Thyroid gland (tissue), 4 donors: ENCODE measurements around the gene PGLYRP1.

Experiments used
- POLR2A ChIP-seq, 2 donors: fragments of 450-650 bp; IDR thresholded peaks; one replicate each; pipeline ENCODE4 v1.6.1; 2017; ENCODE audit warnings: antibody characterized with exemption in 2 of 2, mild to moderate bottlenecking in 2 of 2, moderate library complexity in 1 of 2
- TF ChIP-seq, protein P1 (sequence below), 6 experiments: fragments of 200-600 bp in 3 of 6; fragments of 450-650 bp in 3 of 6; sonication (generic) in 3 of 6; IDR thresholded peaks; one replicate each; pipeline ENCODE4 v1.5.1; 2016 to 2019; ENCODE audit warnings: antibody characterized with exemption in 6 of 6, mild to moderate bottlenecking in 2 of 6, inconsistent platforms in 1 of 6, moderate library complexity in 1 of 6

DNA sequence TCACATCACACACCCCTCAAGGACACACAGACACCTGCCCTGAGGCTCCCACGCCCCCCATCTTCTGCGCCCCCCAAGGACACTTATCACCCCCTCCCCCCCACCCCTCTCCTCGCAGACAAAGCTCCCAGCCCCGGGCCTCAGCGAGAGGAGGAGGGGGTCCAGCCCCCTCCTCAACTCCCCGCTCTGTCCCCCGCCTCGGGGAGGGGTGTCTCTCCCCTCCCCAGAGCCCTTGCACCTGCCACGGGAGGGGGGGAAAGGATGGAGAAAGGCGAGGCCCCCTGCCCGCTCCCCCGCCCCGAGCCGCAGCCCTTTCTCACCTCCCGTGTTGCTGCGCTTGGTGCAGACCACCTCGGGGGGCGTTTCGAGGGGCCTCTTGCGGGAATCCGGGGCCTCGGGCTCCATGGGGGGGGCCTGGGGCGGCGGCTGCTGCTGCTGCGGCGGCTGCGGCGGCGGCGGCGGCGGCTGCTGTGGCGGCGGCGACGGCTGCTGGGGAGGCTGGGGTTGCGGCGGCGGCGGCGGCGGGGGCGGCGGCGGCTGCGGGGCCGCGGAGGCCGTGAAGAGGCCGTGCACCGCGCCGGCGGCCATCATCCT, 49.8 kb downstream of the PGLYRP1 start:
- TF ChIP-seq, protein P1, sequence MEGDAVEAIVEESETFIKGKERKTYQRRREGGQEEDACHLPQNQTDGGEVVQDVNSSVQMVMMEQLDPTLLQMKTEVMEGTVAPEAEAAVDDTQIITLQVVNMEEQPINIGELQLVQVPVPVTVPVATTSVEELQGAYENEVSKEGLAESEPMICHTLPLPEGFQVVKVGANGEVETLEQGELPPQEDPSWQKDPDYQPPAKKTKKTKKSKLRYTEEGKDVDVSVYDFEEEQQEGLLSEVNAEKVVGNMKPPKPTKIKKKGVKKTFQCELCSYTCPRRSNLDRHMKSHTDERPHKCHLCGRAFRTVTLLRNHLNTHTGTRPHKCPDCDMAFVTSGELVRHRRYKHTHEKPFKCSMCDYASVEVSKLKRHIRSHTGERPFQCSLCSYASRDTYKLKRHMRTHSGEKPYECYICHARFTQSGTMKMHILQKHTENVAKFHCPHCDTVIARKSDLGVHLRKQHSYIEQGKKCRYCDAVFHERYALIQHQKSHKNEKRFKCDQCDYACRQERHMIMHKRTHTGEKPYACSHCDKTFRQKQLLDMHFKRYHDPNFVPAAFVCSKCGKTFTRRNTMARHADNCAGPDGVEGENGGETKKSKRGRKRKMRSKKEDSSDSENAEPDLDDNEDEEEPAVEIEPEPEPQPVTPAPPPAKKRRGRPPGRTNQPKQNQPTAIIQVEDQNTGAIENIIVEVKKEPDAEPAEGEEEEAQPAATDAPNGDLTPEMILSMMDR (IDR thresholded peaks at IDR 0.05) = no peak
- no peak for TF ChIP-seq POLR2A (IDR thresholded peaks at IDR 0.05)
